Measurements from ENCODE around the gene TMTC2.

The TMTC2 gene

GRCh38 chr12:82749015-82749414 is 62.3 kb downstream of the TMTC2 start:
- no peak overlapping the region for H3K4me3 ChIP-seq (ENCODE audit: insufficient read depth, low read length, poor library complexity, severe bottlenecking)
- no peaks in the 10 kb centered on the region for H3K27me3 ChIP-seq (ENCODE audit: low read length)
- H3K79me2 ChIP-seq (ENCODE audit: insufficient read depth, low read length): no peaks in the 10 kb centered on the region
- H3K27ac ChIP-seq (ENCODE audit: low read depth, low read length): no peak overlapping the region
- no peaks in the 10 kb centered on the region for H3K9me2 ChIP-seq (replicated peaks; ENCODE audit: insufficient read depth, low read length)
- no peak for TF ChIP-seq EZH2phosphoT487 (conservative IDR thresholded peaks at IDR 0.05; ENCODE audit: low read length)
- TF ChIP-seq CTCF (IDR thresholded peaks at IDR 0.05; ENCODE audit: insufficient read depth, low read length, poor library complexity, severe bottlenecking): no peak
- no peak overlapping the region for H3K4me2 ChIP-seq (ENCODE audit: low read depth, low read length, poor library complexity, severe bottlenecking)
- no peaks in the 10 kb centered on the region for H3F3A ChIP-seq (ENCODE audit: insufficient read depth)
- H4K20me1 ChIP-seq (ENCODE audit: low read depth, low read length): no peaks in the 10 kb centered on the region
- H3K9me3 ChIP-seq (ENCODE audit: insufficient read depth, low read length): no peaks in the 10 kb centered on the region
- H3K36me3 ChIP-seq (ENCODE audit: low read length): no peaks in the 10 kb centered on the region
- H2AFZ ChIP-seq (ENCODE audit: low read depth, low read length, severe bottlenecking): no peak overlapping the region
- no peak overlapping the region for H3K9ac ChIP-seq (ENCODE audit: low read length)

- Histone ChIP-seq H2AFZ (ENCODE audit: low read depth, low read length, severe bottlenecking) (no peak overlapping the region), H3K27ac (ENCODE audit: low read depth, low read length) (no peak overlapping the region), H4K20me1 (ENCODE audit: low read depth, low read length) (no peaks in the 10 kb centered on the region), H3K9me3 (ENCODE audit: insufficient read depth, low read length) (no peaks in the 10 kb centered on the region), H3K79me2 (ENCODE audit: insufficient read depth, low read length) (no peaks in the 10 kb centered on the region), H3K9me2 (replicated peaks; ENCODE audit: insufficient read depth, low read length) (no peaks in the 10 kb centered on the region), H3K4me3 (ENCODE audit: insufficient read depth, low read length, poor library complexity, severe bottlenecking) (no peak overlapping the region), H3K4me2 (ENCODE audit: low read depth, low read length, poor library complexity, severe bottlenecking) (no peak overlapping the region), H3F3A (ENCODE audit: insufficient read depth) (no peaks in the 10 kb centered on the region), H3K27me3 (ENCODE audit: low read length) (no peaks in the 10 kb centered on the region), H3K9ac (ENCODE audit: low read length) (no peak overlapping the region), H3K36me3 (ENCODE audit: low read length) (no peaks in the 10 kb centered on the region)
- TF ChIP-seq EZH2phosphoT487 (conservative IDR thresholded peaks at IDR 0.05; ENCODE audit: low read length) (no peak), CTCF (IDR thresholded peaks at IDR 0.05; ENCODE audit: insufficient read depth, low read length, poor library complexity, severe bottlenecking) (no peak)
Observed at GRCh38 chr12:82754856-82755255, 68.2 kb downstream of the TMTC2 start.

GRCh38 chr12:82756303-82756702 is 69.6 kb downstream of the TMTC2 start:
- Histone ChIP-seq H3K27me3 (ENCODE audit: low read length) (no peaks in the 10 kb centered on the region), H3K4me3 (ENCODE audit: insufficient read depth, low read length, poor library complexity, severe bottlenecking) (no peak overlapping the region), H3F3A (ENCODE audit: insufficient read depth) (no peaks in the 10 kb centered on the region), H3K36me3 (ENCODE audit: low read length) (no peaks in the 10 kb centered on the region), H3K27ac (ENCODE audit: low read depth, low read length) (no peak overlapping the region), H3K9me3 (ENCODE audit: insufficient read depth, low read length) (no peaks in the 10 kb centered on the region), H3K9me2 (replicated peaks; ENCODE audit: insufficient read depth, low read length) (no peaks in the 10 kb centered on the region), H3K79me2 (ENCODE audit: insufficient read depth, low read length) (no peaks in the 10 kb centered on the region), H3K9ac (ENCODE audit: low read length) (no peak overlapping the region), H4K20me1 (ENCODE audit: low read depth, low read length) (no peaks in the 10 kb centered on the region), H2AFZ (ENCODE audit: low read depth, low read length, severe bottlenecking) (no peak overlapping the region), H3K4me2 (ENCODE audit: low read depth, low read length, poor library complexity, severe bottlenecking) (no peak overlapping the region)
- TF ChIP-seq CTCF (IDR thresholded peaks at IDR 0.05; ENCODE audit: insufficient read depth, low read length, poor library complexity, severe bottlenecking): no peak
- no peak for TF ChIP-seq EZH2phosphoT487 (conservative IDR thresholded peaks at IDR 0.05; ENCODE audit: low read length)

All from SU-DHL-6 (cell line).